Tibial artery (tissue), 4 donors: ENCODE measurements around the gene SERINC2.
"Not testable (repeated sequence)": the region's sequence is repeated elsewhere in the genome, so short reads cannot be mapped to it uniquely, and the experiment has no call there.

Experiments used
- DNase-seq, 2 donors: peaks; one replicate each; pipeline ENCODE4 v3.0.0-alpha.2; 2019
- H3K27ac ChIP-seq, 2 donors: fragments of 200-600 bp; sonication (generic) in 1 of 2; 1 replicate in 1 of 2; 2 replicates in 1 of 2; pipeline ENCODE4 v1.5.1; 2018 to 2019; ENCODE audit warnings: mild to moderate bottlenecking in 1 of 2
- H3K27me3 ChIP-seq, 2 donors: fragments of 200-600 bp; sonication (generic) in 1 of 2; one replicate each; pipeline versions ENCODE4 v1.5.1 to v1.6.0; 2016 to 2019
- H3K36me3 ChIP-seq, 3 donors: fragments of 200-600 bp; sonication (generic) in 2 of 3; one replicate each; pipeline ENCODE4 v1.5.1; 2016 to 2019; ENCODE audit warnings: mild to moderate bottlenecking in 2 of 3
- H3K4me1 ChIP-seq, 4 donors: fragments of 200-600 bp; sonication (generic) in 2 of 4; 1 replicate in 3 of 4; 2 replicates in 1 of 4; pipeline ENCODE4 v1.5.1; 2016 to 2019
- H3K4me3 ChIP-seq, 2 donors: fragments of 200-600 bp; sonication (generic) in 1 of 2; 1 replicate in 1 of 2; 2 replicates in 1 of 2; pipeline ENCODE4 v1.5.1; 2018 to 2019; ENCODE audit warnings: mild to moderate bottlenecking in 2 of 2
- H3K9me3 ChIP-seq, 3 donors: fragments of 200-600 bp; sonication (generic) in 1 of 3; one replicate each; pipeline ENCODE4 v1.5.1; 2016 to 2019
- CTCF ChIP-seq, 2 experiments: fragments of 200-600 bp in 1 of 2; fragments of 450-650 bp in 1 of 2; IDR thresholded peaks; one replicate each; pipeline ENCODE4 v1.5.1; 2017 to 2019; ENCODE audit warnings: antibody characterized with exemption in 2 of 2, mild to moderate bottlenecking in 1 of 2, moderate library complexity in 1 of 2
- intact Hi-C: fragments of 100-400 bp; cut with DNase I; formaldehyde crosslinking; loops from one replicate; pipeline ENCODE4 v1.15.0; 2023; ENCODE audit warnings: low total_unique reads

SERINC2 gene

DNA sequence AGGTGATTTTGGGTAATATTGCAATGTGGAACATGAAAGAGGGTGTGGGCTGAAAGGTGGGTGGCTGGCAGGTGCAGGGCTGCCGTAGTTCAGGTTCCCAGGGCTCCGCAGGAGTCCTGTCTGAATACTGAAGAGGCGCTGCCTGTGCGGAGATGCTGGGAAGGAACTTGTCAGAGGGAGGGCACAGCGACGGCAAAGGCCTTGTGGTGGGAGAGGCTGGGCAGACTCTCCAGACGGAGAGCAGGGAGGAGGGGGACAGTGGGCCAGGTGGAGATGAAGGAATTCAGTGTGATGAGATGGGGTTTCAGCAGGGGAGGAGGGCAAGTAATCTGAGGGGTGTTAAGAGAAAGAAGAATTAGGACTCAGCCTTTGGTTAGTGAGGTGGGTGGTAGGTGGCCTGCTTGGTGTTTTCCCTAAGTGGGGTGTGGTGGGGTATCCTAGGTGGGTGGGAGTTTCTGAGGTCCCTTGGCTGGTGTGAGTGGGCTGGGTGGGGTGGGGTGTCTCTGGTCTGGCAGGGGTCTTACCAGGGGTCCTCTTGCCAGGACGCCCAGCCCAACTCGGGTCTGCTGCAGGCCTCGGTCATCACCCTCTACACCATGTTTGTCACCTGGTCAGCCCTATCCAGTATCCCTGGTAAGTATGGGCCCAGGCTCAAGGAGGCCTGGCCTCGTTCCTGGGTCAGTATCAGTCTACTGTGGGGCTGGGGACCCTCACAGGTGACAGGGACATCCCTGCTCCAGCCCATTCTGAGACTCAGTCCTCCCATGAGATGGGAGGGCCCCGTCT lies 15.6 kb downstream of the SERINC2 start:
- intact Hi-C loops = loop anchor here (10.0 kb wide), 1 partner anchor 134 kb away; the partner anchor contains the start of genes SNRNP40 and ZCCHC17
- no peak for TF ChIP-seq CTCF (IDR thresholded peaks at IDR 0.05)
- Histone ChIP-seq H3K9me3 (no peaks in the 10 kb centered on the region), H3K27ac (no peak overlapping the region), H3K36me3 (peaks cover 0 to 26% (median 0%) of the 10 kb centered on the region in 3 donors), H3K4me1 (no peaks in the 10 kb centered on the region), H3K27me3 (no peaks in the 10 kb centered on the region), H3K4me3 (no peak overlapping the region)
- DNase-seq = no peak

DNA sequence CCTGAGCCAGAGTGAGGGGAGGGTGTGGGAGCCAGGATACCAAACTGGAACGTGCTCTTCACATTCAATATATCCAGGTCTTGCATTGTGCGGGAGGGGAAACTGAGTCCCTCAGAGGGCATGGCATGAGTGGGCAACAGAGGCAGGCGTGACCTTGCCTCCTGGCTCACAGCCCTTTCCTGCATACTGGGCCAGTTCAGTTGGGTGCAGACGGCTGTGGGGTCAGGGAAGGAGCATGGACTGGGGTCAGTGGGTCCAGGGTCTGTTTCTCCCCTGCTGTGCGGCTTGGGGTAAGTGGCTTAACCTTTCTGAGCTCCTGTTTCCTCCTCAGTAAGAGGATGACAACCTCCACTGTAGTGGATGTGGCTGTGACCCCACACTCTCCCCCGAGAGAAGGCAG lies 16.6 kb downstream of the SERINC2 start:
- intact Hi-C loops = loop anchor here (10.0 kb wide), 1 partner anchor 135 kb away; the partner anchor contains the start of genes SNRNP40 and ZCCHC17
- Histone ChIP-seq H3K9me3 (no peaks in the 10 kb centered on the region), H3K27me3 (no peaks in the 10 kb centered on the region), H3K27ac (no peak overlapping the region), H3K4me3 (no peak overlapping the region), H3K4me1 (no peaks in the 10 kb centered on the region), H3K36me3 (peaks cover 0 to 24% (median 0%) of the 10 kb centered on the region in 3 donors)
- no peak for DNase-seq
- TF ChIP-seq CTCF (IDR thresholded peaks at IDR 0.05) = no peak

GRCh38 chr1:31431351-31432257 lies 18.6 kb downstream of the SERINC2 start:
- peak in 1 of 2 donors; percentile 54 for DNase-seq
- not testable (repeated sequence) for H3K4me3 ChIP-seq, H3K27ac ChIP-seq, H3K4me1 ChIP-seq, H3K27me3 ChIP-seq, H3K9me3 ChIP-seq
- intact Hi-C loops = loop anchor here (10.0 kb wide), 1 partner anchor 113 kb away; no protein-coding TSS in a partner anchor
- H3K36me3 ChIP-seq = peaks cover 0 to 12% (median 0%) of the 10 kb centered on the region in 3 donors

GRCh38 chr1:31432592-31433395 lies 19.8 kb downstream of the SERINC2 start:
- TF ChIP-seq CTCF (IDR thresholded peaks at IDR 0.05) = no peak
- H3K9me3 ChIP-seq = no peaks in the 10 kb centered on the region
- intact Hi-C loops = loop anchor here (10.0 kb wide), 1 partner anchor 112 kb away; no protein-coding TSS in a partner anchor
- no peak overlapping the region for H3K4me3 ChIP-seq
- H3K36me3 ChIP-seq = peaks cover 0 to 12% (median 0%) of the 10 kb centered on the region in 3 donors
- H3K4me1 ChIP-seq = no peaks in the 10 kb centered on the region
- H3K27me3 ChIP-seq = peaks cover 0 to 6% of the 10 kb centered on the region in 2 donors
- H3K27ac ChIP-seq = no peak overlapping the region
- DNase-seq = peak in 1 of 2 donors; percentile 48

DNA sequence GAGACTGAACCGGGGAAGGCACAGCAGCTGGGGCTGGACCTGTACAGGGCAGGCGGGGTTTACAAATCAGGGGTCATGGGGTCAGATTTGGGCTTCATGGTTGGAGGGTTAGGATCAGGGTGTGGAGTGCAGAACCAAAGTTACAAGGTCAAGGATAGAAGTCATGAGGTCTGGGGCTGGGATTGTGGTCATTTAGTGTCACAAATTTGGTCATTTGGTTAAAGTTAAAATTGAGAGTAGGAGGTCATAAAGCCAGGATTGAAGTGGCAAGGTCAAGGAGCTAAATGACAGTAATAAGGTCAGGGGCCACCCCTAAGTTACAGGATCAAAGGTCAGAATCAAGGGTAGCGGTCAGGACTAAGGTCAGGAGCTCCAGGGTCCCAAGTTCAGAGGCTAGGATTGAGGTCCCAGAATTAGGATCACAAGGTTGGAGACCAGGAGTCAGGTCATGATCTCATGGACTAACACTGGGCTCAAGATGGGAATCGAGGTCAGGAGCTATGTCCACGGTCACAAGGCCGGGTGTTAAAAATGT lies 20.4 kb downstream of the SERINC2 start:
- Histone ChIP-seq H3K27me3 (peaks cover 0 to 6% of the 10 kb centered on the region in 2 donors), H3K4me1 (no peaks in the 10 kb centered on the region), H3K4me3 (no peak overlapping the region), H3K9me3 (no peaks in the 10 kb centered on the region), H3K36me3 (peaks cover 0 to 10% (median 0%) of the 10 kb centered on the region in 3 donors), H3K27ac (no peak overlapping the region)
- no peak for DNase-seq
- intact Hi-C loops = loop anchor here (10.0 kb wide), 1 partner anchor 111 kb away; no protein-coding TSS in a partner anchor
- TF ChIP-seq CTCF (IDR thresholded peaks at IDR 0.05) = no peak
